GM19438 (cell line): ENCODE data around the gene TAF6.

Source experiments
- ATAC-seq: cut with Tn5 transposase; IDR thresholded peaks from one replicate; pipeline ENCODE4 v1.9.1; 2021; ENCODE audit warnings: low read depth; ENCODE audit not compliant: unreplicated experiment

The TAF6 gene

GRCh38 chr7:100124301-100125230, 5.4 kb upstream of the TAF6 start:
- no peak for ATAC-seq

DNA sequence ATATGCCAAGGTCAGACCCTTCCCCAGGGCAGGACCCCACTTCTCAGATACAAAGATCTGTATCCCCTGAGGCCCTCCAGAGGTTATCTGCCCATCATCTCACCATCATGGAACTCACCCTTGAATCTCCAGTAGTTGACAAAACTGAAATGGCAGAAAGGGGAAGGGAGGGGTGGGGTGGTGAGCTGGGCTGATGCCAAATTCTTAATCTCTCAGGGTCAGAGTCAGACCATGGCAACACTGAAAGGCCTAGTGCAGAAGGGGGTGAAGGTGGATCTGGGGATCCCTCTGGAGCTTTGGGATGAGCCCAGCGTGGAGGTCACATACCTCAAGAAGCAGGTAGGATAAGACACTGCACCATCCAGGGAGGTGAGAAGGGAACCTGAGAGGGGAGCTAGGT, 3.4 kb upstream of the TAF6 start:
- no peak for ATAC-seq

DNA sequence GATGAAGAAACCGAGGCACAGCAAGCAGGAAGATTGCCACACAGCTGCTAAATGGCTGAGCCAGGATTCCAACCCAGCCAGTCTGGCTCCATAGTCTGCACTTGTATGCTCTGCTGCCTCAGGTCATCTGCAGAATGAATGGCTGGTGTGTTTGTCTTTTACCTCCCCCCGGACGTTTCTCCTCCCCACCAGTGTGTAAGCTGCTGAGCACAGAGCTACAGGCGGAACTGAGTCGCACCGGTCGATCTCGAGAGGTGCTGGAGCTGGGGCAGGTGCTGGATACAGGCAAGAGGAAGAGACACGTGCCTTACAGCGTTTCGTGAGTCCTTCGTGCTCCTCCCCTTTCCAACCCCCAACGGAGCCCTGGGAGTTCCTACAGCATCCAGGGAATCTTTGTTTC, 2.9 kb upstream of the TAF6 start:
- no peak for ATAC-seq

DNA sequence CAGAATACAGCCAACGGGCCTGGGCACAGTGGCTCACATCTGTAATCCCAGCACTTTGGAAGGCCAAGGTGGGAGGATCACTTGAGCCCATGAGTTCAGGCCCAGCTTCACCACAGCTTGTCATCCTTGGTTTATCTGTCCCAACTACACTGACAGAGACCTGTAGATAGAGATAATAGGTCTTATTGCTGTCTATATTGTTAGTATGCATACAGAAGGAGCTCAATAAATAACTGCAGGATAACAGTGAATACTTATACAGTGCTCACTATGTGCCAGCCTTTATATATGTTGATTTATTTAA, 1.5 kb upstream of the TAF6 start:
- ATAC-seq = no peak

DNA sequence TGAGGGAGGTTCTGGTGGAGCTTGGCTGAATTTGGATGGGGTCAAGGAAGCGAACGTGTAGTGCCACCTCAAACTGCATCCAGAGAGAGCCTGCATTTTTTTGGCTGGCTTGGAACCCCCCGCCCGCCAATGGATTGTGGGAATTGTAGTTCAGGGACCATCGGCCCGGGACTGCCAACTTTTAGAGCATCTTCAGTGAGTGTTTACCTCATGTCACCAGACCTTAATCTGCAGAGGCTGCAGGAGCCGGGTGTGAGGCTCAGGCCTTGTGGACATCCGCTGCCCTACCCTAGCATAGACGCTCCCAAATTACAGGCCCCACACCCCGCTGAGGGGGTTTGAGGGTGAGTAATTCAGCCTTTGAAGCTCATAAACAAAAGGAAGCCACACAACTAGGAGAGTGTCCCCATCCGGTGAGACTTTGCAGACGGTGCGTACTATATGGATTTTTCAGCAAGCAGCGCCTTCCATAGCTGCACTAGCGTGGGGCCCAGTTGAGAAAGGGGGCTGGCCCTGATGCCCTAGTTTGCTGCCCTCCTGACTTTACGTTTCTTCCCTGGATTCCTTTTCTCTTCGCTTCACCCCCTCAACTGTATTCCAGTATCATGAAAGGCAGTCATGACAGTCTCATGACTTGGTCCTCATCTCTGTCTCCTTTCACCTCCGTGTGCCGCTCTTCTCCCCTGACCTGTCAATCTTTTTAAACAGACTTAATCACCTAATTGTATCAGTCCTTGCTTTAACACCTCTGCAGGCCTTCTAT, 993 bp upstream of the TAF6 start:
- peak; percentile 43 for ATAC-seq

DNA sequence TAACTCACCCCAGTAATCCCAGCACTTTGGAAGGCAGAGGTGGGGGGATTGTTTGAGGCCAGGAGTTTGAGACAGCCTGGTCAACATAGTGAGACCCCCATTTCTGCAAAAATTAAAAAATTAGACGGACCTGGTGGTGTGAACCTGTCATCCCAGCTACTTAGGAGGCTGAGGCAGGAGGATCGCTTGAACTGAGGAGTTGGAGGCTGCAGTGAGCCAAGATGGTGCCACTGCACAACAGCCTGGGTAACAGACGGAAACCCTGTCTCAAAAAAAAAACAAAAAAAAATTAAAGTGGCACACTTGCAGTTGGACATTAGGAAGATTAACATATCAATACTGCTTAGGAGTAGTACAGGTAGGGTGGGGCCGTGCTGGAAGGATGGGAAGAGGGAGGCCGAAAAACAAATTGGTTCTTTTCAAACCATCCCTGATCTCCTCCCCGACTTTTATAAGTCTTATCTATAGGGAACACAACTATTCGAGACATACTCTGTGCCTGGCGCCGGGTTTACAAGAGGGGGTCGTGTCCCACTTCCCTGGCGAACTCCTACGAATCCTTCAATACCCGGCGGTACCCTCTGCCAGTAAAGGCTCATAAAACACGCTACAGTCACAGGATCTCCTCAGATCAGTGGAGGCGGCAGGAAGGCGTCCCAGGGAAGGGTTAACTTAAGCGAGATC, 628 bp downstream of the TAF6 start:
- no peak for ATAC-seq

GRCh38 chr7:100115026-100115425, 4.1 kb downstream of the TAF6 start:
- no peak for ATAC-seq

GRCh38 chr7:100111914-100112313, 7.2 kb downstream of the TAF6 start:
- ATAC-seq = no peak

GRCh38 chr7:100111156-100111555, 8.0 kb downstream of the TAF6 start:
- ATAC-seq = no peak

- no peak for ATAC-seq
Measured at GRCh38 chr7:100109521-100110163, 9.5 kb downstream of the TAF6 start.

GRCh38 chr7:100107890-100108289, 11.3 kb downstream of the TAF6 start:
- no peak for ATAC-seq

- no peak for ATAC-seq
Measured at GRCh38 chr7:100107125-100107737, 11.9 kb downstream of the TAF6 start.

DNA sequence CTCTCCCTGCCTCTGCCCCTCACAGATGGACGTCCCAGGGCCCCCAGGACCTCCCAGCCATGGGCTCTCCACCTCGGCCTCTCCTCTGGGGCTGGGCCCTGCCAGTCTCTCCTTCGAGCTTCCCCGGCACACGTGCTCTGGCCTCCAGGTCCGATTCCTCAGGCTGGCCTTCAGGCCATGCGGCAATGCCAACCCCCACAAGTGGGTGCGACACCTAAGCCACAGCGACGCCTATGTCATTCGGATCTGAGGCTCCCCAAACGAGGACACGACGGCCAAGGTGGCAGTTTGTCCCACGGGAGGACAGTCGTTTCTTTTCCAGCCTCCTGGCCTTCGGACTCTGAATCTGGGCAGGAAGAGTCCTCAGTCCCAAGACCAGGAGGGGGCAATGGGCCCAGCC, 12.5 kb downstream of the TAF6 start:
- no peak for ATAC-seq

DNA sequence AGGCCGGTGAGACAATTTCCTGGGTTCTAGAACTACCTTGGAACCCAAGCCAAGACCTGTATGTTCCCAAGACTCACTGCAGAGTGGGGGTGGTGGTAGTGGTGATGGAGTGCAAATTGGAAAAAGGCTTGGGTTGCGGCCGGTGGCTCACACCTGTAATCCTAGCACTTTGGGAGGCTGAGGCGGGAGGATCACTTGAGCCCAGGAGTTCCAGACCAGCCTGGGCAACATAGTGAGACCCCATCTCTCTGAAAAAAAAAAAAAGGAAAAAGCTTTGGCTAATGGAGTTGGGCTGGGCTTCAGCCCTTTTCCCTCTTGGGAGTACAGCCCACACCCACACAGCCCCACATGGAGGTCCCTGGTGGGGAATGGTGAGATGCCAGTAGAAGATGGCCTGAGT, 13.6 kb downstream of the TAF6 start:
- ATAC-seq = no peak

- ATAC-seq = no peak
Measured at GRCh38 chr7:100102950-100103840, 16.0 kb downstream of the TAF6 start.

DNA sequence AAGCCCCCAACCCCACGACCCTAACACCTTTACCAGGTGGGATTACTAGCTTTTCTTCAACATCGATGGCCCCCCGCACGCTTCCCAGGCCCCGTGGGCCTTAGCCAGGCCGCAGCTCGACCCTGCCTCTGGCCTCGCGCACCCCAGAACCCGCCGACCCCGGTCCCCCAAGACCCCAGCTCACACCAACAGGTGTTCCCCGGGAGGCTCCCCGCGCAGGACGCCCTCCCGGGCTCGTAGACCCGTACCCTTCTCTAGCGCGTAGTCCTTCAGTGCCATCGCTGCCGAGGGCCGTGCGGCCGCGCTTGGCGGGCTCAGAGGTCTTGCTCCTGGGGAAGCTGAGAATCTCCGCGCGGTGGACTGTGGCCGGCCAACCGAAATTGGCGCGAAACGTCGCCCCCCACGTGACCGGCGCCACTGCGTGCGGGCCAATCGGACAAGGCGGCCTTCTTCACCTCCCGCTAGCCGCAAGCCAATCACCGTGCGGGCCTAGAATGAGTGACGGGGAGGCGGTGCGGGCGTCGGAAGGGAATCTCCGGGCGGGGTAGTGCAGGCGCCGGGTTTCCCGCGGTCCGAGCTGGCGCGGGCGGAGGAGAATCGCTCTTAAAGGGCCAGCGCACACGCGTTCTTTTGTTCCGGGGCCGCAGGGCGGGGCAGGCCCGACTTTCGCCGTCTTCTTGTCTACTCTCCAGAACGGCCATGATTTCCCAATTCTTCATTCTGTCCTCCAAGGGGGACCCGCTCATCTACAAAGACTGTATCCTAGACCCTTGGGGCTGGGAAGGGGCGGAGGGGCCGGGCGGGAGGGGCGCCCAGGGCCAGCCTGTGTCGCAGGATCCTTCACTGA, 17.9 kb downstream of the TAF6 start, which contains the start of the genes AP4M1 and MCM7:
AP4M1 (plus strand) TSS at position 628 of the 847 bp plus-strand sequence; CDS start at position 700, 72 bp downstream.
MCM7 (minus strand) TSS at position 382 of the 847 bp plus-strand sequence; CDS start at position 279, 103 bp downstream.
- peak; percentile 87 for ATAC-seq

GRCh38 chr7:100100420-100101015, 18.6 kb downstream of the TAF6 start:
- ATAC-seq = peak; percentile 63

- ATAC-seq = no peak
Measured at GRCh38 chr7:100099452-100099851, 19.7 kb downstream of the TAF6 start.
